ENCODE measurements around the gene SLIT2.

The SLIT2 gene

GRCh38 chr4:20251796-20252655, at the start of gene SLIT2:
Gene SLIT2, plus strand, starts transcription at chr4:20251905. Its CDS starts 1,911 bp downstream, at chr4:20253816.
- Histone ChIP-seq H3K36me3 (ENCODE audit: insufficient read depth, insufficient read length, low read length) (no peaks in the 10 kb centered on the region), H3K9me3 (ENCODE audit: insufficient read depth, low read length) (no peaks in the 10 kb centered on the region), H3K27me3 (ENCODE audit: insufficient read depth, insufficient read length) (peaks cover 61% of the 10 kb centered on the region), H3K4me3 (ENCODE audit: insufficient read length, low read depth) (peak within 1 kb of the TSS; percentile 62), H3K9ac (ENCODE audit: insufficient read length, low read depth) (peak within 1 kb of the TSS; percentile 68), H3K4me1 (ENCODE audit: insufficient read depth, insufficient read length) (peaks cover 11% of the 10 kb centered on the region)
- peak; percentile 69 for DNase-seq (ENCODE audit: low read depth, low spot score)
- TF ChIP-seq ZNF274 (IDR thresholded peaks at IDR 0.05; ENCODE audit: low read depth, low read length) (no peak), SUZ12 (IDR thresholded peaks at IDR 0.05; ENCODE audit: extremely low read depth, insufficient read depth, insufficient read length) (no peak)

GRCh38 chr4:20203508-20203907, 48.2 kb upstream of the SLIT2 start:
- no peak overlapping the region for H3K9ac ChIP-seq (ENCODE audit: insufficient read length, low read depth)
- DNase-seq (ENCODE audit: low read depth, low spot score): no peak
- H3K4me3 ChIP-seq (ENCODE audit: insufficient read length, low read depth): no peak overlapping the region
- H3K9me3 ChIP-seq (ENCODE audit: insufficient read depth, low read length): no peaks in the 10 kb centered on the region
- no peaks in the 10 kb centered on the region for H3K4me1 ChIP-seq (ENCODE audit: insufficient read depth, insufficient read length)
- TF ChIP-seq ZNF274 (IDR thresholded peaks at IDR 0.05; ENCODE audit: low read depth, low read length): no peak
- TF ChIP-seq YY1 (IDR thresholded peaks at IDR 0.05; ENCODE audit: insufficient read depth, insufficient read length): no peak
- TF ChIP-seq SUZ12 (IDR thresholded peaks at IDR 0.05; ENCODE audit: extremely low read depth, insufficient read depth, insufficient read length): no peak
- no peaks in the 10 kb centered on the region for H3K27me3 ChIP-seq (ENCODE audit: insufficient read depth, insufficient read length)
- H3K36me3 ChIP-seq (ENCODE audit: insufficient read depth, insufficient read length, low read length): no peaks in the 10 kb centered on the region

- H3K4me1 ChIP-seq (ENCODE audit: insufficient read depth, insufficient read length): no peaks in the 10 kb centered on the region
- DNase-seq (ENCODE audit: low read depth, low spot score): no peak
- no peak overlapping the region for H3K9ac ChIP-seq (ENCODE audit: insufficient read length, low read depth)
- no peaks in the 10 kb centered on the region for H3K36me3 ChIP-seq (ENCODE audit: insufficient read depth, insufficient read length, low read length)
- no peaks in the 10 kb centered on the region for H3K9me3 ChIP-seq (ENCODE audit: insufficient read depth, low read length)
- TF ChIP-seq YY1 (IDR thresholded peaks at IDR 0.05; ENCODE audit: insufficient read depth, insufficient read length) (no peak), ZNF274 (IDR thresholded peaks at IDR 0.05; ENCODE audit: low read depth, low read length) (no peak), SUZ12 (IDR thresholded peaks at IDR 0.05; ENCODE audit: extremely low read depth, insufficient read depth, insufficient read length) (no peak)
- no peak overlapping the region for H3K4me3 ChIP-seq (ENCODE audit: insufficient read length, low read depth)
- H3K27me3 ChIP-seq (ENCODE audit: insufficient read depth, insufficient read length): no peaks in the 10 kb centered on the region
These were observed 34.2 kb upstream of the SLIT2 start for GRCh38 chr4:20217521-20217920.

DNA sequence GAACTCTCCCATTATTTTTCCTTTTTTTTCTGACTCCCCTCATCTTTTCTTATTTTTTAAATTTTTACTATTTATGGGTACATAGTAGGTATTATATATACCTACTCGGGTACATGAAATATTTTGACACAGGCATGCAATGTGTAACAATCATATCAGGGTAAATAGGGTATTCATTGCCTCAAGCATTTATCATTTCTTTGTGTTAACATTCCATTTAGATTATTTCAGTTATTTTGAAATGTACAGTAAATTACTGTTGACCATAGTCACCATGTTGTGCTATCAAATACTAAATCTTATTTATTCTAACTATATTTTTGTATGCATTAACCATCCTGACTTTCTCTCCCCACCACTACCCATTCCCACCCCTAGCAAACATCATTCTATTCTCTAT, 33.8 kb upstream of the SLIT2 start:
- no peaks in the 10 kb centered on the region for H3K4me1 ChIP-seq (ENCODE audit: insufficient read depth, insufficient read length)
- H3K9ac ChIP-seq (ENCODE audit: insufficient read length, low read depth): no peak overlapping the region
- no peak for TF ChIP-seq YY1 (IDR thresholded peaks at IDR 0.05; ENCODE audit: insufficient read depth, insufficient read length)
- TF ChIP-seq SUZ12 (IDR thresholded peaks at IDR 0.05; ENCODE audit: extremely low read depth, insufficient read depth, insufficient read length): no peak
- TF ChIP-seq ZNF274 (IDR thresholded peaks at IDR 0.05; ENCODE audit: low read depth, low read length): no peak
- no peaks in the 10 kb centered on the region for H3K36me3 ChIP-seq (ENCODE audit: insufficient read depth, insufficient read length, low read length)
- DNase-seq (ENCODE audit: low read depth, low spot score): no peak
- H3K9me3 ChIP-seq (ENCODE audit: insufficient read depth, low read length): no peaks in the 10 kb centered on the region
- no peaks in the 10 kb centered on the region for H3K27me3 ChIP-seq (ENCODE audit: insufficient read depth, insufficient read length)
- H3K4me3 ChIP-seq (ENCODE audit: insufficient read length, low read depth): no peak overlapping the region

GRCh38 chr4:20219521-20219920, 32.2 kb upstream of the SLIT2 start:
- no peaks in the 10 kb centered on the region for H3K9me3 ChIP-seq (ENCODE audit: insufficient read depth, low read length)
- no peak for DNase-seq (ENCODE audit: low read depth, low spot score)
- H3K4me3 ChIP-seq (ENCODE audit: insufficient read length, low read depth): no peak overlapping the region
- no peaks in the 10 kb centered on the region for H3K36me3 ChIP-seq (ENCODE audit: insufficient read depth, insufficient read length, low read length)
- no peak overlapping the region for H3K9ac ChIP-seq (ENCODE audit: insufficient read length, low read depth)
- H3K27me3 ChIP-seq (ENCODE audit: insufficient read depth, insufficient read length): no peaks in the 10 kb centered on the region
- no peaks in the 10 kb centered on the region for H3K4me1 ChIP-seq (ENCODE audit: insufficient read depth, insufficient read length)
- no peak for TF ChIP-seq YY1 (IDR thresholded peaks at IDR 0.05; ENCODE audit: insufficient read depth, insufficient read length)
- TF ChIP-seq ZNF274 (IDR thresholded peaks at IDR 0.05; ENCODE audit: low read depth, low read length): no peak
- no peak for TF ChIP-seq SUZ12 (IDR thresholded peaks at IDR 0.05; ENCODE audit: extremely low read depth, insufficient read depth, insufficient read length)

DNA sequence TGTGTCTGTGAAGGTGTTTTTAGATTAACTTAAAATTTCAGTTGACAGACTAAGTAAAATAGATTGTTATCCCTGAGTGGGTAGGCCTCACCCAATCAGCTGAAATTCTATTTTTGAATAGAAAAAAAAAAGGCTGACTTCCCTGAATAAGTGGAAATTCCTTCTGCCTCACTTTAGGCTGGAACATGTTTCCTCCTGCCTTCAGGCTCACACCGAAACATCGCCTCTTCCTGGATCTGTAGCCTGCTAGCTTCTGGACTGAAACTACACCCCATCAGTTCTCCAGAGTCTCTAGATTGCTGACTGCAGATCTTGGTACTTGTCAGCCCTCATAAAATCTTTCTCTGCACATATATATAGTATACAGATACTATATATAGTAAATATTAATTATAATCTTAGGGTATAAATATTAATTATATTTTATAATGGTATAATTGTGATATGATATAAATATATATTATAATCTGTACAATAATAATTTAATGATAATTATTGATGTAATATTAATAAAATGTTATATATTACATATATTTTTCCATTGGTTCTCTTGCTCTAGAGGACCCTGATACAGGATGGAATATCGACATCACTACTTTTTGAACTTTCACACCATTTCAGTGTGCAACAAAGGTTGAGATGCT, 13.7 kb upstream of the SLIT2 start:
- H3K4me1 ChIP-seq (ENCODE audit: insufficient read depth, insufficient read length): no peaks in the 10 kb centered on the region
- no peak for DNase-seq (ENCODE audit: low read depth, low spot score)
- 0 out of 2 replicates have a peak, but pooled peaks cover 1% of the 10 kb centered on the region for H3K9me3 ChIP-seq (ENCODE audit: insufficient read depth, low read length)
- TF ChIP-seq SUZ12 (IDR thresholded peaks at IDR 0.05; ENCODE audit: extremely low read depth, insufficient read depth, insufficient read length) (no peak), ZNF274 (IDR thresholded peaks at IDR 0.05; ENCODE audit: low read depth, low read length) (no peak), YY1 (IDR thresholded peaks at IDR 0.05; ENCODE audit: insufficient read depth, insufficient read length) (no peak)
- no peak overlapping the region for H3K9ac ChIP-seq (ENCODE audit: insufficient read length, low read depth)
- no peaks in the 10 kb centered on the region for H3K27me3 ChIP-seq (ENCODE audit: insufficient read depth, insufficient read length)
- H3K4me3 ChIP-seq (ENCODE audit: insufficient read length, low read depth): no peak overlapping the region
- H3K36me3 ChIP-seq (ENCODE audit: insufficient read depth, insufficient read length, low read length): no peaks in the 10 kb centered on the region

DNA sequence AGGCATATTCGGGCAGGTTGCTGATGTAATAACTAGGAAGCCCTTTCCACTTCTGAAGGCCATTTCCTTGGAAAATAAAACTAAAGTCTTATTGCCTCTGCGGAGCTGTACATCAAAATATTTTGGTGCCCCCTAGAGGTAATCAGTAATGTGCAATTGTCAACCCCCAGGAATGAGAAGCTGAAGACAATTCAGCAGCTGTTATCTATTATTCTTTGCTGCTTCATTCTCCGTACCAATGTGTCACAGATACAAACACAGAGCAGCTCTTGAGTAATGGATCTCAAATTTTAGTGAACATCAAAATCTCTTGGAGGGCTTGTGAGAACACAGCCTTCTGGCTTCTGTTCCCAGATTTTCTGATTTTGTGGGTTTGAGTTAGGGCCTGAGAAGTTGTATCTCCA, 3.5 kb upstream of the SLIT2 start:
- TF ChIP-seq YY1 (IDR thresholded peaks at IDR 0.05; ENCODE audit: insufficient read depth, insufficient read length) (no peak), ZNF274 (IDR thresholded peaks at IDR 0.05; ENCODE audit: low read depth, low read length) (no peak), SUZ12 (IDR thresholded peaks at IDR 0.05; ENCODE audit: extremely low read depth, insufficient read depth, insufficient read length) (no peak)
- Histone ChIP-seq H3K9ac (ENCODE audit: insufficient read length, low read depth) (no peak overlapping the region), H3K36me3 (ENCODE audit: insufficient read depth, insufficient read length, low read length) (no peaks in the 10 kb centered on the region), H3K4me3 (ENCODE audit: insufficient read length, low read depth) (no peak overlapping the region), H3K27me3 (ENCODE audit: insufficient read depth, insufficient read length) (peaks cover 29% of the 10 kb centered on the region), H3K9me3 (ENCODE audit: insufficient read depth, low read length) (peaks cover 7% of the 10 kb centered on the region; the same call in 1 of the 2 replicates), H3K4me1 (ENCODE audit: insufficient read depth, insufficient read length) (peaks cover 5% of the 10 kb centered on the region)
- no peak for DNase-seq (ENCODE audit: low read depth, low spot score)
